Stimulated activated CD8-positive, alpha-beta memory T cell treated with anti-CD3 and anti-CD28 coated beads, Interleukin-15, amount 100 ng/mL, for 48 hours (primary cell): ENCODE results near the gene NGF.
"Not testable (repeated sequence)": the region's sequence is repeated elsewhere in the genome, so short reads cannot be mapped to it uniquely, and the experiment has no call there.

Source experiments
- DNase-seq, 2 donors: peaks; one replicate each; pipeline ENCODE4 v3.0.0-alpha.2; 2020; ENCODE audit warnings: low read depth in 2 of 2

NGF gene

DNA sequence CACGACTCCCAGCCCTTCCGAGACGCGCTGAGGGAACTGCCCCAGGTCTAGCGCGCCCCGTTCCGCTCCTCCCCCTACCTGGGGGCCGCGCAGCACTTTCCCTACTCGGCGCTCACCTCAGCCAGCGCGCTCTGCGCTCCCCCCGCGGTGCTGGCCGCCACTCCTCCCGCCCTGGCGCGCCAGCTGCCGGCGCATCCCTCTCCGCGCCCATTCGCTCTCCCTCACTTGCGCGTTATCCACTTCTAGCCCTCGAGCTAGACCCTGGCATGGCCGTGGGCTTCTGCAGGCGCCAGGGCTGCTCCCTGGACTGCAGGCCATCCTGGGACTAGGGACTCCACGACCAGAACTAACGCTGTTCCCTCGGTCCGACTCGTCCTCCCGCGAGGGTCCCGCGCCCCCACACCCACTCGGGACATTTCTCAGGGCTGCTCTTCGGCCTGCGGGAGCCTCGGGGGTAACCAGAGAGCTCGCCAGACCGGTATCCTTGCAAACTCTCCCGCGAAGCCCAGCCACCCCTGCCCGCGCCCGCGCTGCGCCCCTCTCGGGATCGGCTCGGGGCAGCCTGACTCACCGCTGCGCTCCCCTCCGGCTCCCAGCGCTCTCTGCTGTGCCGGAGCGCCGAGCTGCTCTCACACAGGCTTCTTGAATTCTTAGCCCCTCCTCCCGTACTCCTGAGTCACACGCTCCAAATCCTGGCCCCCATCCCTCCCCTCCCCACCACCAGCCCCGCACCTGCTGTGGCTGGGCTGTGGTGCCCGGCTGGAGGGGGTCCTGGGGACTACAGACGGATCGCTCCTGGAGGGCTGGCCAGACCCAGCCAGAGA is at the start of gene NGF:
TSS of gene NGF (minus strand) at position 617 of the 824 bp plus-strand sequence. CDS start 51,454 bp downstream, outside the sequence.
- no peak for DNase-seq

DNA sequence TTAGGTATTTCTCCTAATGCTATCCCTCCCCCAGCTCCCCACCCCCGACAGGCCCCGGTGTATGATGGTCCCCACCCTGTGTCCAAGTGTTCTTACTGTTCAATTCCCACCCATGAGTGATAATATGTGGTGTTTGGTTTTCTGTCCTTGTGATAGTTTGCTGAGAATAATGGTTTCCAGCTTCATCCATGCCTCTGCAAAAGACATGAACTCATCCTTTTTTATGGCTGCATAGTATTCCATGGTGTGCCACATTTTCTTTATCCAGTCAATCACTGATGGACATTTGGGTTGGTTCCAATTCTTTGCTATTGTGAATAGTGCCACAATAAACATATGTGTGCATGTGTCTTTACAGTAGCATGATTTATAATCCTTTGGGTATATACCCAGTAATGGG is 45.4 kb upstream of the NGF start:
- DNase-seq = not testable (repeated sequence)

DNA sequence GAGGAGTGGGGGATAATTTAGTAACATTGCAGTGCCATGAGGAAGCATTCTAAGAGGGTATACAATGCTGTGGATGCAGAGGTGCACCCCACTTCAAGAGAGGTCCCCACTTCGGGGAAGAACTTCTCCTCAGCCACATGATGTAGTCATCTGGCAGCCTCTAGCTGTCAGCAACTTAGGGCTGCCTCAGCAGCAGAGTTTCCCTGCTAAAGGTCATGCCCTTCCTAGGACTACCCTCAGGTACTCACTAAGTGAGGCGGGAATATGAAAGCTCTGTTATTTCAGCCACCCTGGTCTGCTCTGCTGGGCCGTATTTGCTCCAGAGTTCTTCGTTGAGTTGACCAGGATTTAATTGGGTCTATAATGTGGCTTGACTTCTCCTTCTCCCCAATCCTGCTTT is 41.9 kb upstream of the NGF start:
- DNase-seq = no peak

DNA sequence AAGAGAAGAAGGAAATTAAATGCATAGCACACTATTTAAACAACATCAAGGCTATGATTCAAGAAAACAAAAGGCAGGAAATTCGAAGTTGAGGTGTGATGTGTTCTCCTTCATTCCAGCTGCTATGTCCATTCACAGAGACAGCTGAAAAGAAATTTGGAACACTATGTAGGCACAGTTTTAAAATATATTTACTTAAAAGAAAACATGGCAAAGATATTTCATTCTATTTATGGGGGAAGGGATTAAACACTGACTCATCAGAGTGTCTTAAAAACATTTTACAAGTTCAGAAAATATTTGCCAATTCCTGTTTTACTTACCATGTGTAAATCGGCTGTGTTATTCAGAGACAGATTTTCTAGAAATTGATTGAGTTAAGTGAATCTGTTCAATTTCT is 39.4 kb upstream of the NGF start:
- no peak for DNase-seq

DNA sequence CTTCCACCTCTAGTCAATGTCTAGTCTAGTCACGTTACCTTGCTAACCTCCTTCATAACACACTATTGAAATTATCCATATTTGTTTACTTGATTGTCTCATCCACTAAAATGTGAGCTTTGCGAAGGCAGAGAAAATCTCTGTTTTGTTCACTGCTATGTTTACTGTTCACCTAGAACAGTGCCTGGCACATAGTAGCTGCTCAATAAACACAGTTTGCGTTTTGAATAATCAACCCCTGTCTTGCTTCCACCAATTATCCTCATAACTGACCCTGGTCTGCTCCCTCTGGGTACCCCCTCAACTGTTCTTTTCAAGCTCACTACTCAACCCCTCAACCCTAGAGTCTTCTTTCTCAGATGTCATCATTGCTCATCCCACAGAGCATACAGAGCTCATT is 36.5 kb upstream of the NGF start:
- no peak for DNase-seq

DNA sequence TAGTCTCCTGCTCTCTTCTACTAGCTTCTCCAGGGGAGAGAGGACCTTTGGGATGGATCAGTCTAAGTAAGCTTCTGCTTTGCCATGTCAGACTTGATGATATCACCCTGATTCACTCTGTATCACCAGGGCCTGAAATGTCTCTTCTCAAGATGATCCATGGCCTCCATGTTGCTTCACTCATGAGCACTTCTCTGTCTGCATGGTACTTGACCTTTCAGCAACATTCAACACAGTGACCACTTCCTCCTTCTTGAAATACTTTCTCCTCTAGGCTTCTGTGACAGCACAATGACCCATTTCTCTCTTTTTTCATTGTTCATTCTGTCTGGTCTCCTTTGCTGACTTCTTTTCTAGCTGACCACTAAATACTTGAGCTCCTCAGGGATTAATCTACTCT is 35.3 kb upstream of the NGF start:
- DNase-seq = no peak

DNA sequence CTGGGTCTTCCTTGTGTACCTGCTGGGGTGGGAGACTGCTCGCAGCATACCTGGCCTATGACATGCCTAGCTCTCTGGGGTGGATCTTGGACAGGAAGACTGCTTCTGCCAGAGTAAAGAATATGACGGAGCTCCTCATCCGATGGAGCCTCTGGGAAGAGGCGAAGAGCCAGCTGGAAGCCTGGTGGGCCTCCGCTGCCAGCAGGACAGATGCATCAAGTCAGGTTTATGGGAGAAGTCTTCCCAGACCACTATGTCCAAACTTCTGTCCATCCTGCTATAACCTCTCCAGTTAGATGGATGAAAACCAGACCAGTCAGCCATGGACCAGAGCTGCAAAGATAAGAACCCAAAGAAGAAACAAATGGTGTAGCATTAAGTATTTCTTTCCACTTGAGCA is 27.7 kb upstream of the NGF start:
- DNase-seq = no peak

DNA sequence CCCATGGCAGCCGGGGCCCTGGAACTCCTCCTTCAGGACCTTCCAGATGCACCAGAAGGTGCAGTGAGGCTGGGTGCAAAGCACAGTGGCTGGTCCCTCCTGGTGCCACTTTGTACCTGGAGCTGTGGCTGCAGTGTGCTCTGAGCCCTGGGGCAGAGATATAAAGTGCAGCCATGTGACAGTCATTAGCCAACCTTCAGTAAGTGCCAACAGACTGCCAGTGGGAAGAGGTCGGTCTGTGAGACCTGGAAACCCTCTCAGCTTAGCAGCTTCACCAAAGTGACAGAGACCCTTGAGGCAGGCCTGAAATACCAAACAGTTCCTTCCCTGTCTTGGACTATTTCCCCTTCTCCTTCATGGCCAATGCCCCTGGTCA is 26.7 kb upstream of the NGF start:
- DNase-seq = no peak

DNA sequence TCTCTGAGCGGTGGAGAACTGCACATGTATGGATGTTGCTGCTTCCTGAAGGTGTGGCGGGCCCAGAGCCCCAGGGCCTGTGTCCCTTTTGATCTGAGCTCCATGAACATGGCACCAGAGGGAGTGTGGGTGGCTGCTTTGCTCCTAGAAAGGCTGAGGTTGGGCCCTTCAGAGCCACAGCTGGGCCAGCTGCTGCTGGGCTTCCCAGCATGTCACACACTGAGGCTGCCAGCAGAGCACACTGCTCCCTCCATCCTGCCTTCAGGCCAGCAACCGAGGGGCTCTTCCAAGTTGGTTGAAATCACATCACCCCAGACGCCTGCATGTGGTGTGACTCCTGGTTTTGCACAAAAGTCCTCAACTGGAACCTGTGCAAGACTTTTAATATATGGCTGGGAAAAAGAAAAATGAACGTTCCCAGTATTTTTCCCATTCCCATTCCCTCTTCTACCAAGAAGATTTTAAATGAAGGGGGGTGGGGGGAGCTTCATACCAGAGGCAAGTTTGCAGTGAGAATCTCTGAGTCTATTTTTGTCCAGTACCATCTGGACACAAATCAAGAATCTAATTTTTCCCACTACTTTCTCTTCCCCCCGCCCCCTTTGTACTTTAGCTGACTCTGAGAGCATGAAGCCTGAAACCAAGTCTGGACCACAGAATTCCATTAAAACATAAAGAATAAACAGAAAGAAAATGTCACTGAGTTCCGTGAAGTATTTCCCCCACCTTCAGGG is 26.2 kb upstream of the NGF start:
- DNase-seq = no peak

DNA sequence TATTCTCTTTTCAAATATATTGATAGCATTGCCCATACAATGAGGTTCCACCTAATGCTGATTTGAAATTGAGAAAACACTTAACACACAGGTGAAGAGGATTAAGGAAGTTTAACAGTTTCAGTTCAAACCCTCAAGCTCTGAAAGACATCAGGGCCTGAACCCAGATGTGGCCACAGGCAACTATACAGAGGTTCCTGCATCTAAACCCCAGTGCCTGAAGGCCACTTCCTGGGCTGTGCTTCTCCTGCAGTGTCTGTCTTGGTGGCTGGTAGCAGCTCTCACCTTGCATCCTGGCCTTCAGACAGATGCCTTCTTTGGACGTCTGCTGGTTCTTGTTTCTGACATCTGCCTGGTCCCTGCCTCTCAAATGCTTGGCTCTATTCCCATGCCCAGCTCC is 25.1 kb upstream of the NGF start:
- no peak for DNase-seq

DNA sequence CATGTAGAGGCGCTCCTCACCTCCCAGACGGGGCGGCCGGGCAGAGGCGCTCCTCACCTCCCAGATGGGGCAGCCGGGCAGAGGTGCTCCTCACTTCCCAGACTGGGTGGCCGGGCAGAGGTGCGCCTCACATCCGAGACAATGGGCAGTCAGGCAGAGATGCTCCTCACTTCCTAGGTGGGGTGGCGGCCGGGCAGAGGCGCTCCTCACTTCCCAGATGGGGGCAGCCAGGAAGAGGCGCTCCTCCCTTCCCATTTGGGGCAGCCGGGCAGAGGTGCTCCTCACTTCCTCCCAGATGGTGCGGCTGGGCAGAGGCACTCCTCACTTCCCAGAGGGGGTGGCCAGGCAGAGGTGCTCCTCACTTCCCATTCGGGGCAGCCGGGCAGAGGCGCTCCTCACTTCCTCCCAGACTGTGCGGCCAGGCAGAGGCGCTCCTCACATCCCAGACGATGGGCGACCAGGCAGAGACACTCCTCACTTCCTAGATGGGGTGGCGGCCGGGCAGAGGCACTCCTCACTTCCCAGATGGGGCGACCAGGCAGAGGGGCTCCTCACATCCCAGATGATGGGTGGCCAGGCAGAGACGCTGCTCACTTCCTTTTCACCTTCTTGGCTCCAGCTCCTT is 22.6 kb upstream of the NGF start:
- not testable (repeated sequence) for DNase-seq

DNA sequence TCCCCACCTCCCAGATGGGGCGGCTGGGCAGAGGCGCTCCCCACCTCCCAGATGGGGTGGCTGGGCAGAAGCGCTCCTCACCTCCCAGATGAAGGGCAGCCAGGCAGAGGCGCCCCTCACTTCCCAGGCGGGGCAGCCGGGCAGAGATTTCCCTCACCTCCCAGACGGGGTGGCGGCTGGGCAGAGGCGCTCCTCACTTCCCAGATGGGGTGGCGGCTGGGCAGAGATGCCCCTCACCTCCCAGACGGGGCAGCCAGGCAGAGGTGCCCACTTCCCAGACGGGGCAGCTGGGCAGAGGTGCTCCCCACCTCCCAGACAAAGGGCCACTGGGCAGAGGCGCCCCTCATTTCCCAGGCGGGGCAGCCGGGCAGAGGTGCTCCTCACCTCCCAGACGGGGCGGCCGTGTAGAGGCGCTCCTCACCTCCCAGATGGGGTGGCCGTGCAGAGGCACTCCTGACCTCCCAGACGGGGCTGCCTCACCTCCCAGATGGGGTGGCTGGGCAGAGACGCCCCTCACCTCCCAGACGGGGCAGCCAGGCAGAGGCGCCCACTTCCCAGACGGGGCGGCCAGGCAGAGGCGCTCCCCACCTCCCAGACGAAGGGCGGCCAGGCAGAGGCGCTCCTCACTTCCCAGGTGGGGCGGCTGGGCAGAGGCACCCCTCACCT is 21.9 kb upstream of the NGF start:
- not testable (repeated sequence) for DNase-seq

DNA sequence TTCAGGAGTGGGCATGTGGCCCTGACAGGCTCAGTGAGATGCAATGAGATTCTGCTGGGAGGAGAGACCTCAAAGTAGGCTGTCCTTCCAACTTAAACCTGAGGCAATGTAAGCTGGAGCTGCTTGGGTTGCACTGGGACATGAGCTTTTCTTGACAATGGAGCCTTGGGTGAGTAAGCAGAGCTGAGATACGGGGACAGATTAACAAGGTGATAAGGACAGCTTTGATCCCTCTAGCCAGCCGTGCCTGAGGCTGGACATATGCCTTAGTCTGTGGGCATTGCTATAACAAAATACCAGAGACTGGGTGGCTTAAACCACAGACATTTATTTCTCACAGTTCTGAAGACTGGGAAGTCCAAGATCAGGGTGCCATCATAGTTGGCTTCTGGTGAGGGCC is 18.3 kb upstream of the NGF start:
- DNase-seq = no peak

DNA sequence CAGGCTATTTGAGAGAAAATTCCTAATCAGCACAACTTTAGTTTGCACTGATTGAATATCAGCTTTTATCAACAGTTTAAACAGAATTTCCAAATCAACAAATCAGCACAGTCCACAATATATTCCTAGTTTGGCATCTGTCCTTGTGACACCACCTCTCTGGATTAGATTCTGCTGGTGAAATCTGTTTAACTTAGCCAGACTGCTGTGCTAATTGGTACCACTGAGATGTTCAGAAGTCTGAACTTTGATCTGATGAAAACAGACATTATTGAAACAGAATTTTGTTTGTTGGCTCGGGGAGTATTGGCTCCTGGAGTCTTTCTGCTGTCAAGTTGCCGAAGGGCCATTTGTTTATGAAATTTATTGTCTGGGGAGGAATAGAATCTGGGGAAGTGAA is 17.0 kb upstream of the NGF start:
- no peak for DNase-seq

DNA sequence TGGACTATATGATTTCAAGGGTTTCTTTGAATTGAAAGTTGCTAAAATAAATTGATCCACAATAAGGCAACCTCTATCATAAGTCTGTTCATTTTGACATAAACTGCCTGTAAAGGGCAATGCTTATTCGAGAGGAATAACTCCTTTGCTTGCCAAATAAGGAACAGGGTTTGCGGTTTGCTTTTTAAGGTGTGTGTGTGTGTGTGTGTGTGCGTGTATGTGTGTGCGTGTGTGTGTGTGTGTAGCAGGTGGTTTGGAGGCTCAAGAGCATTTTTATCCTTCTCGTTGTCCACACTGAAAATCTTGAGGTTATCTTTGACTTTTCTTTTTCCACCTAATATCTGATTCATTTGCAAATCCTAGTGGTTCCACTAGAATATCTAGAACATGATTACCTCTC is 13.1 kb upstream of the NGF start:
- no peak for DNase-seq

DNA sequence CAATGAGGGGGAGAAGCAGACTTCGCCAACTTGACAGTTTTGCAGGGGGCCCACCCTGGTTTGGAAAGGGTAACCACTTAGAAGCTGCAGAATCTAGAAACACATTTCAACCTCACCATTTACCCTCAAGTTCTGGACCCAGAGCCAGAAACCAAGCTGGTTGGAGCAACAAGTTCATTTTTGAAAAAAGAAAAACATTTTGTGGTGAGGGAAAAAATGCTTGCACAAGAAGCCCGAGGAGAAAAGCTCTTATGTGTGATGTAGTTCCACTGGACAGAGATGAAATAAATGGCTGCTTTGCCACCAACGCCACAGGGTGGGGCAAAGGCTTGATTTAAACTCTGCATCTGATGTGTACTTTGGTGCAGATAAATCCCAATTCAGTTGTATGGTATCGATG is 10.6 kb upstream of the NGF start:
- no peak for DNase-seq

DNA sequence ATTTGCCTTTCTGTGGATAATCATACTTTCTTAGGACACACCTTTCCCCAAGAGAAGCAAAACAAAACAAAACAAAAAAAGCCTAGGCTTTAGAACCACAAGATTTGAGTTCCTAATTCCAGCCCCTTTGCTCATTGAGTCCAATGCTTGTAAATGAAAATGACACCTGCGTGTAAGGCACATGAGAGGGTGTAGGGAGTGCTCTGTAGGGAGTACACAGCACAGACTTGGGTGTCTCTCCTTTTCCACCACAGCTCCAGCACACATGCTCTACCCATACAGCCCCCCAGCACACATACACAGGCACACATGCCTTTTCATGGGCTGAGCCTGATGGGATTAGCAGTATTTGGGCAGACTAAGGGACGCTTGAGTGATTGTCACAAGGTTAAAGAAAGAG is 9.2 kb upstream of the NGF start:
- no peak for DNase-seq

DNA sequence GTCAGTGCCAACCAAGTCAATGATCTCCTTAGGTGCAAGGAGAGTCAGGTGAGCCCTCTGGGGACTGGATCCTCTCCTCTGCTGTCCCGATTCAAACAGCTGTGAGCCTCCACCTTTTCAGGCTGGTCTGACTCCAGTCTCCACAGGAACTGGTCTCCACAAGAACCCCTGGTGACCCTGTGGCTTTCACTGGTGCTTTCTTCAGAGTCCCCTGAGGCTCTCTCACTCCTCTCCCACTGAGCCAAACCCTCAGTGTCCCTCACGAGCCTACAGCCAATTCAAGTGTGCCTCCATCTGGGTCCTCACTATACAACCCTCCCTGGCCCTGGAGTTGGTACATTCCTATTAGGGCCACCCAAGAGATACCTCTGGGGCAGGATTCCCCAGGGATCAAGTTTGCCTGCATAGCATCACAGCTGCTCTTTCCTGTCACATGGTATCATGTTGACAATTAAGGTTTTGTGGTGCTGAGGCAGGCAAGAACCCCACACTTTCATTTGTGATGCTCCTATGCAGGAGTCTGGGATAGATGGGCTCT is 5.2 kb upstream of the NGF start:
- no peak for DNase-seq

DNA sequence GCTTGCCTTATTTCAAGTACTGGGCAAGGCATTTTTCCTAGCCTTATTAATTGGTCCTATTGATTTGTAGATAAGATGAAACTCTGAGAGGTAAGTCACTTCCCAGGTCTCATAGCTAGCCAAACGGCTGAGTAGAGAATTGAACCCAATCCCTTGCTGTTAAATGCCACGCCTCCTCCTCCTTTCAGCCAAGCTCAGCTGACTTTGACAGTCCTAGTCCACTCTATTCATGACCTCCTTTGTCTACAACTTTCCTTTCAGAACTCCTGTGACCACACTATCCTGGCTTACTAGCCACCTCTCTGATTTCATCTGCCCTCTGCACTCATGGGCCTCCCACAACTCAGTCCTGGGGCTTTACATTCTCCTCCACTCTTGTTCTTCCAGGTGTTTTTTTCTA is 3.9 kb upstream of the NGF start:
- no peak for DNase-seq

DNA sequence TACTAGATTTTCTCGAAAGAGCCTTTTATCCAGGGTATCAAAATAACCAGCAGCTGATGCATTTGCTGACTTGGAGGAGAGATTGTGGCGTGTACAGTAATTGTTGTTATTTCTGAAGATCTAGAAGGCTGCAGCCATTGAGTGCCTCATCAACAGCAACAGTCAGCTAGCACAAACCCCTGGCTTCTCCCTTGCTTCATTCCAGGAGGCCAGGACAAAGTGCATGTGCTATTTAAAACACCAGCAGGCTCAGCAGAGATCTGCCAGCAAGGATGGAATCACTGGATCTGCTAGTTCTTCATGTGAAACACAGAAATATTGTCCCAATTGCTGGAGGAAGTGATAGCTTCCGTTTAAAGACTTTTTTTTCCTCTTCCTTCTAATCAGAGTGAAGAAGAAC is 2.8 kb upstream of the NGF start:
- DNase-seq = no peak

DNA sequence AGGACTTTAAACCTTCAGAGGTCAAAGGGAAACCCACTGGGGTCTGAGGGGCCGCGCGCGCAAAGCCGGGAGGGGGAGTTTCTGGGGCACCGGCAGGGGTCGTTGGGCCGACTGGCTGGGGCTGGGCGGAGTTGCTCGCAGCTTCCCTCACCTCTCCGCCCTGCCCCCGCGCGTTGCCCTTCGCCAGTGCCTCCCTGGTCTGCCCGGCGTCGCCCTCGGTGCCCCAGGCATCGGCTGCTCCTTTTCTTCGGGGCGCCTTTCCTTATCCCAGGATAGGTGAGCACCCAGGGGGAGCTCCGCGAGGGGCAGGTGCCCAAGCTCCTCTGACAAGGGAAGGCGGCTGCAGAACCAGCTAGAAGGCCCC is 390 bp upstream of the NGF start:
- DNase-seq = no peak

DNA sequence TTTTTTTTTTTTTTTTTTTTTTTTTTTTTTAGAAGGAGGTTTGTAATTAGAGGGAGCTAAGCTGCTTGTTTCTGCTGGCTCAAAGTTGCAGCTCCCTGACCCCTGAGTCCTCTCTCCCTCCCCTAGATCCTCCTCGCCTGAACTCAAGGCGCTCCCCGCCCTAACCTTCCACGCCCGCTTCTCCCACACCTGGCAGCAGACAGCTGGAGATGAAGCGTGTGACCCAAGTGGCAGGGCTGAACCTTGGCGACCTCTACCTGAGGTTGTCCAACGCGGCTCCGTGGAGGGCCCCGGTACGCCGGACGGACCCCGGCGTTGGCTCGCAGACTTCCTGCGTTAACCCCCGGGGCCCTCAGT is 795 bp downstream of the NGF start:
- DNase-seq = no peak
